ENCODE data around the gene BMP4. TPM values are rescaled to one million over a fixed set of nuclear protein-coding genes. Genes with fewer than 3 reads are reported as not detected.

BMP4 gene
- total and polyA plus RNA-seq, 11 donors: 3.1 to 18.4 (median 5.8) TPM

DNA sequence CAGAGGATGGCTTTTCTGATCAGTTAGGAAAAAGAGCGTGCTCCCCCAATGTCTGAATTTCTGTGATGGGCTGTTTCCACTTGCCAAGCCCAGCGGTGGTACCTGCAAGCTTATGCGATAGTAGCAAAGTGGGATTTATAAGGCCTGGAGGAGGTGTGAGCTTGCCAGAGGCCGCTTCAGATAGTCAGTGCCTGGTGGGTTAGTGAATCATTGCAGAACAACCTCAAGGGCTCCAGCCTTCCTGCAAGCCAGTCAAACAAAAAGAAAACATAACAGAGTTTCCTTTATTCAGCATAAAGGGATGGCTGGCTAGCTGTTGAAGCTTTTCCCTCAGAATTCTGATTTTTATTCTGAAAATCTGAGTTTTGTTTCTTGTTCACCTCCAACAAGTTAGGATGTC lies 7.6 kb upstream of the BMP4 start:
- no peak for DNase-seq
- WGBS, 4 donors: 75 to 87% (median 86%) methylated on average over 4 of the region's 4 CpGs
- Histone ChIP-seq H3K36me3 (no peaks in the 10 kb centered on the region), H3K9me3 (no peaks in the 10 kb centered on the region), H3K4me1 (peaks cover 0 to 12% (median 8%) of the 10 kb centered on the region in 12 donors), H3K4me3 (peak overlapping the region in 1 of 12 donors; percentile 13), H3K27me3 (peaks cover 0 to 38% (median 7%) of the 10 kb centered on the region in 9 donors), H3K27ac (no peak overlapping the region)
- no peak for ATAC-seq
- TF ChIP-seq POLR2A (IDR thresholded peaks at IDR 0.05) (no peak), CTCF (IDR thresholded peaks at IDR 0.05) (no peak)
- intact Hi-C loops (cut with DNase I): loop anchor here in 1 of 10 donors (10.0 kb wide), 1 partner anchor 419 kb away; no protein-coding TSS in a partner anchor

GRCh38 chr14:53963320-53964227 lies 6.9 kb upstream of the BMP4 start:
- 8 to 15% (median 11%) methylated on average over 37 to 55 of the region's 55 CpGs for WGBS, 4 donors
- Histone ChIP-seq H3K36me3 (no peaks in the 10 kb centered on the region), H3K9me3 (no peaks in the 10 kb centered on the region), H3K4me3 (peak overlapping the region; percentile 1 to 61 (median 42)), H3K27ac (peak overlapping the region in 1 of 12 donors; percentile 7), H3K4me1 (peaks cover 0 to 12% (median 8%) of the 10 kb centered on the region in 12 donors), H3K27me3 (peaks cover 0 to 38% (median 7%) of the 10 kb centered on the region in 9 donors)
- intact Hi-C loops (cut with DNase I): loop anchor here in 1 of 10 donors (10.0 kb wide), 1 partner anchor 419 kb away; no protein-coding TSS in a partner anchor
- DNase-seq (peak in 4 of 5 donors; percentile 23 to 65 (median 38)), ATAC-seq (peak; percentile 37 to 90 (median 84))
- TF ChIP-seq CTCF (IDR thresholded peaks at IDR 0.05): peak in 11 of 12 donors; percentile 10 to 60 (median 39)
- TF ChIP-seq POLR2A (IDR thresholded peaks at IDR 0.05): no peak

DNA sequence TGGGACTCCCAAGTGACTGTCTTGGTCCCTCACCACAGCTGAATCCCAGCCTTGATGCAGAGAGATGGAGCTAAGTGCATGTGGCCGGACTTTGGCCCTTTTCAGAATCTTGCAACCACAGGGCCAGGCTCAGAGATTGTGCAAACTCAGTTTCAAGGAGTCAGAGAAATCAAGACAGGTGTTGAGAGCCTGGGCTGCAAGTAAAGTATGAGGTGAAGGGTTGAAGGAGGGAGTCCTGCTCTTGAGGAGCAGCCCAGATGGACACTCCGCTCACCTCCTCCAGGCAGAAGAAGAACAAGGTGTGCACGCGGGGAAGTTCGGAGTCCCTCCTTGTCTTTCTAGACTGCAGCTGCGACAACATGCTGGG lies 6.3 kb upstream of the BMP4 start:
- ATAC-seq: peak in 1 of 4 donors; percentile 28
- peak overlapping the region in 8 of 12 donors; percentile 40 to 61 (median 46) for H3K4me3 ChIP-seq
- intact Hi-C loops (cut with DNase I): loop anchor here in 1 of 10 donors (10.0 kb wide), 1 partner anchor 418 kb away; no protein-coding TSS in a partner anchor
- DNase-seq: no peak
- H3K27ac ChIP-seq: no peak overlapping the region
- H3K36me3 ChIP-seq: no peaks in the 10 kb centered on the region
- WGBS, 4 donors: 49 to 58% (median 54%) methylated on average over 6 of the region's 6 CpGs
- peaks cover 0 to 12% (median 8%) of the 10 kb centered on the region in 12 donors for H3K4me1 ChIP-seq
- peaks cover 0 to 38% (median 7%) of the 10 kb centered on the region in 9 donors for H3K27me3 ChIP-seq
- no peak for TF ChIP-seq CTCF (IDR thresholded peaks at IDR 0.05)
- no peaks in the 10 kb centered on the region for H3K9me3 ChIP-seq

GRCh38 chr14:53958628-53959027 lies 2.0 kb upstream of the BMP4 start:
- Histone ChIP-seq H3K9me3 (no peaks in the 10 kb centered on the region), H3K27ac (no peak overlapping the region), H3K4me3 (no peak overlapping the region), H3K36me3 (no peaks in the 10 kb centered on the region), H3K4me1 (peaks cover 0 to 38% (median 9%) of the 10 kb centered on the region in 12 donors), H3K27me3 (peaks cover 0 to 48% (median 14%) of the 10 kb centered on the region in 9 donors)
- no peak for DNase-seq
- intact Hi-C loops (cut with DNase I): loop anchor here in 7 of 10 donors (10.0 kb wide), 8 partner anchors 64 to 424 kb away; no protein-coding TSS in a partner anchor
- TF ChIP-seq POLR2A (IDR thresholded peaks at IDR 0.05) (no peak), CTCF (IDR thresholded peaks at IDR 0.05) (no peak)
- 96 to 99% (median 97%) methylated on average over 2 of the region's 2 CpGs for WGBS, 4 donors
- no peak for ATAC-seq
